Esophagus squamous epithelium (tissue), 5 donors: Measurements from ENCODE around the gene GRK4. TPM values are rescaled to one million over a fixed set of nuclear protein-coding genes. Genes with fewer than 3 reads are reported as not detected.

ENCODE experiments used
- DNase-seq: peaks from one replicate; lab custom pipeline; 2025; lab: John Stamatoyannopoulos, UW
- H3K27ac ChIP-seq, 4 donors: fragments of 200-600 bp; sonication (generic); one replicate each; pipeline ENCODE4 v1.5.1; 2016 to 2019; ENCODE audit warnings: mild to moderate bottlenecking in 1 of 4
- H3K27me3 ChIP-seq, 4 donors: fragments of 200-600 bp; sonication (generic); 1 replicate in 3 of 4; 2 replicates in 1 of 4; pipeline versions ENCODE4 v1.5.1 to v1.6.0; 2017 to 2021; ENCODE audit warnings: antibody characterized with exemption in 1 of 4
- H3K36me3 ChIP-seq, 3 donors: fragments of 200-600 bp; sonication (generic); one replicate each; pipeline ENCODE4 v1.5.1; 2016 to 2019
- H3K4me1 ChIP-seq, 3 donors: fragments of 200-600 bp; sonication (generic); one replicate each; pipeline ENCODE4 v1.5.1; 2017 to 2019
- H3K4me3 ChIP-seq, 4 donors: fragments of 200-600 bp; sonication (generic); 1 replicate in 3 of 4; 2 replicates in 1 of 4; pipeline ENCODE4 v1.5.1; 2016 to 2019; ENCODE audit warnings: mild to moderate bottlenecking in 2 of 4, moderate library complexity in 1 of 4
- H3K9me3 ChIP-seq, 3 donors: fragments of 200-600 bp; sonication (generic); one replicate each; pipeline ENCODE4 v1.5.1; 2016 to 2019
- POLR2A ChIP-seq, 4 donors: fragments of 450-650 bp; IDR thresholded peaks; one replicate each; pipeline ENCODE4 v1.6.1; 2017; ENCODE audit warnings: antibody characterized with exemption in 4 of 4, mild to moderate bottlenecking in 4 of 4, moderate library complexity in 3 of 4
- WGBS, 2 donors: methylation state at CpG; one replicate each; pipeline ENCODE4 v1.1.5; 2018; 5-methylcytosine and 5-hydroxymethylcytosine counted together
- intact Hi-C: fragments of 100-400 bp; cut with DNase I; formaldehyde crosslinking; loops from one replicate; pipeline ENCODE4 v1.15.0; 2022
- total RNA-seq, 4 donors: library from RNA; depleted of rRNA; stranded (reverse); fragments of >200 nt; gene quantifications; one replicate each; pipeline ENCODE4 v1.1.0, GENCODE V29; 2016
- TF ChIP-seq, protein P1 (sequence below), 6 experiments: fragments of 450-650 bp in 4 of 6; fragments of 200-600 bp in 2 of 6; sonication (generic) in 2 of 6; IDR thresholded peaks; one replicate each; pipeline ENCODE4 v1.5.1; 2016 to 2019; ENCODE audit warnings: antibody characterized with exemption in 6 of 6, mild to moderate bottlenecking in 4 of 6, moderate library complexity in 4 of 6
- donor health status: DM: yes; HTN: yes; CAD: no.

The GRK4 gene
- total RNA-seq, 4 donors from 2014 or later, result 2.9 to 5.5 (median 3.7) TPM

DNA sequence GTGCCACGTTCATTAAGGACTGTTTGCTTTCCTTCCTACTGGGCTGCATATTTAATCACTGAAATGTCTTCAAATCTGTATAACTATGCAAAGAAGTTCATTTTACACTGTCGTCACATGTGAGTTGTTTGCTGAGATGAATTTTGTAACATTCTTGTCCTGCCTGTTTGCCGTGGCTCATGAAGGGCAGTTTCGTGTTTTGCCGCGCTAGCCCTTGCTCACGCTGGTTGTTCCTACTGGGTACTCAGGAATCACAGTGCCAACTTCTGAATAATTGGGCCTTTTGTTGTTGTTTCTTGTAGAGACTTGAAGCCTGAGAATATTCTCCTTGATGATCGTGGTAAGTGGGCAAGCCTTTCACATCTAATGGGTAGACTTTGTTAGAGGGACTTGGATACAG, 58.7 kb downstream of the GRK4 start:
- Histone ChIP-seq H3K9me3 (peaks cover 0 to 7% (median 7%) of the 10 kb centered on the region in 3 donors), H3K4me1 (no peaks in the 10 kb centered on the region), H3K36me3 (no peaks in the 10 kb centered on the region), H3K4me3 (no peak overlapping the region), H3K27me3 (no peaks in the 10 kb centered on the region), H3K27ac (no peak overlapping the region)
- no peak for DNase-seq
- 43 to 47% methylated on average over 8 of the region's 8 CpGs for WGBS, 2 donors
- intact Hi-C loops, result no loop called here
- no peak for TF ChIP-seq POLR2A (IDR thresholded peaks at IDR 0.05)

DNA sequence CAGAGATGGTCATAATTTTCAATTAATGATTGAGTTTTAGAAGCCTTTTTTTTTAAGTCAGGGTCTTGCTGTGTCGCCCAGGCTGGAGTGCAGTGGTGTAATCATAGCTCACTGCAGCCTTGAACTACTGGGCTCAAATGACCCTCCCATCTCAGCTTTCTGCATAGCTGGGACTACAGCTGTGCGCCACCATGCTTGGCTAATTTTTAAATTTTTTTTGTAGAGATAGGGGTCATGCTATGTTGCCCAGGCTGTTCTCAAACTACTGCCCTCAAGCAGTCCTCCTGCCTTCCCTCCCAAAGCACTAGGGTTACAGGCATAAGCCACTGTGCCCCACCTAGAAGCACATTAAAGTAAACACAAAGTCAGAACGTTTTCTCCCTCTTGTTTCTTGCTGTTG, 59.3 kb downstream of the GRK4 start:
- 58 to 77% methylated on average over 3 of the region's 3 CpGs for WGBS, 2 donors

DNA sequence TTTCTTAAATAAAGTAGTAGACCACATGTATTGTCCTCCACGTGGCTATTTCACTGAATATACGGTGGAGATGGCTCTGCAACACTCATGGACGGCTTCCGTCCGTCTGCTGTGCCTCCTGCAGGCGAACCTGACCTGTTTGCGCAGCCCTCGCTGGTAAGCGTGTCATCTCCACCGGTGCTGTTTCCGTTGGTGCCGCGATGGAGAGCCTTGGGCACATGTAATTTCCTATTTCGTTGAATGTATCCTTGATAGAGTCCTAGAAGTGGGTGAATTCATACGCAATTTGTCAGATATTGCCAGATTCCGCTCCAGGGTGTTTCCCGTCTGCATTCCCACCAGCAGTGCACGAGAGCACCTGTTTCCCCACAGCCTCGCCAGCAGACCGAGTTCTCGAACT, 62.5 kb downstream of the GRK4 start:
- 90% methylated on average over 21 of the region's 21 CpGs for WGBS, 2 donors
- H3K36me3 ChIP-seq, result no peaks in the 10 kb centered on the region
- no peaks in the 10 kb centered on the region for H3K27me3 ChIP-seq
- no peaks in the 10 kb centered on the region for H3K4me1 ChIP-seq
- peaks cover 0 to 7% (median 7%) of the 10 kb centered on the region in 3 donors for H3K9me3 ChIP-seq
- H3K27ac ChIP-seq, result no peak overlapping the region
- intact Hi-C loops, result no loop called here
- no peak overlapping the region for H3K4me3 ChIP-seq
- no peak for DNase-seq
- TF ChIP-seq, protein P1, sequence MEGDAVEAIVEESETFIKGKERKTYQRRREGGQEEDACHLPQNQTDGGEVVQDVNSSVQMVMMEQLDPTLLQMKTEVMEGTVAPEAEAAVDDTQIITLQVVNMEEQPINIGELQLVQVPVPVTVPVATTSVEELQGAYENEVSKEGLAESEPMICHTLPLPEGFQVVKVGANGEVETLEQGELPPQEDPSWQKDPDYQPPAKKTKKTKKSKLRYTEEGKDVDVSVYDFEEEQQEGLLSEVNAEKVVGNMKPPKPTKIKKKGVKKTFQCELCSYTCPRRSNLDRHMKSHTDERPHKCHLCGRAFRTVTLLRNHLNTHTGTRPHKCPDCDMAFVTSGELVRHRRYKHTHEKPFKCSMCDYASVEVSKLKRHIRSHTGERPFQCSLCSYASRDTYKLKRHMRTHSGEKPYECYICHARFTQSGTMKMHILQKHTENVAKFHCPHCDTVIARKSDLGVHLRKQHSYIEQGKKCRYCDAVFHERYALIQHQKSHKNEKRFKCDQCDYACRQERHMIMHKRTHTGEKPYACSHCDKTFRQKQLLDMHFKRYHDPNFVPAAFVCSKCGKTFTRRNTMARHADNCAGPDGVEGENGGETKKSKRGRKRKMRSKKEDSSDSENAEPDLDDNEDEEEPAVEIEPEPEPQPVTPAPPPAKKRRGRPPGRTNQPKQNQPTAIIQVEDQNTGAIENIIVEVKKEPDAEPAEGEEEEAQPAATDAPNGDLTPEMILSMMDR (IDR thresholded peaks at IDR 0.05), result no peak

More for the DNA sequence above, 59.3 kb downstream of the GRK4 start:
- no peak overlapping the region for H3K4me3 ChIP-seq
- TF ChIP-seq POLR2A (IDR thresholded peaks at IDR 0.05), result no peak
- TF ChIP-seq, protein P1 (IDR thresholded peaks at IDR 0.05), result no peak
- H3K4me1 ChIP-seq, result no peaks in the 10 kb centered on the region
- H3K9me3 ChIP-seq, result peaks cover 0 to 7% (median 7%) of the 10 kb centered on the region in 3 donors
- intact Hi-C loops, result no loop called here
- no peaks in the 10 kb centered on the region for H3K27me3 ChIP-seq
- no peaks in the 10 kb centered on the region for H3K36me3 ChIP-seq
- no peak for DNase-seq
- H3K27ac ChIP-seq, result no peak overlapping the region

DNA sequence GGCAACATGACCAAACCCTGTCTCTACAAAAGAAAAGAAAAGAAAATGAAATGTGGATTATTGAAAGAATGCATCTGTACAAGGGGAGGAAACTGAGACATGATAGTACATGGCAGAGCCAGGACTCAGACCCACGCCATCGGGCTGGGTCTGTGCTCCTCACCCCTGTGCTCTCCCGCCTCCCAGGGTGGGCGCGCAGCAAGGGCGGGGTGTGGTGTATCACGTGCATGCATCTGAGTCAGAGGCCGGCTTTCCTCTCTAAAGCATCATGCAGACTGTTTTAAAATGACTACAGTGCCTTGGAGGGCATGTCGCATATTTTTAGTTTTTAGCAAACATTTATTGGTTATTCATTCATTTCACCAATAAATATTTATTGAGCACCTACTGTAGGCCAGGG, 63.2 kb downstream of the GRK4 start:
- intact Hi-C loops, result no loop called here
- no peak for DNase-seq
- Histone ChIP-seq H3K4me3 (no peak overlapping the region), H3K4me1 (no peaks in the 10 kb centered on the region), H3K9me3 (peaks cover 0 to 7% (median 7%) of the 10 kb centered on the region in 3 donors), H3K36me3 (no peaks in the 10 kb centered on the region), H3K27me3 (no peaks in the 10 kb centered on the region), H3K27ac (no peak overlapping the region)
- TF ChIP-seq, protein P1 (IDR thresholded peaks at IDR 0.05), result no peak
- WGBS, 2 donors, result 33 to 59% methylated on average over 9 of the region's 9 CpGs

DNA sequence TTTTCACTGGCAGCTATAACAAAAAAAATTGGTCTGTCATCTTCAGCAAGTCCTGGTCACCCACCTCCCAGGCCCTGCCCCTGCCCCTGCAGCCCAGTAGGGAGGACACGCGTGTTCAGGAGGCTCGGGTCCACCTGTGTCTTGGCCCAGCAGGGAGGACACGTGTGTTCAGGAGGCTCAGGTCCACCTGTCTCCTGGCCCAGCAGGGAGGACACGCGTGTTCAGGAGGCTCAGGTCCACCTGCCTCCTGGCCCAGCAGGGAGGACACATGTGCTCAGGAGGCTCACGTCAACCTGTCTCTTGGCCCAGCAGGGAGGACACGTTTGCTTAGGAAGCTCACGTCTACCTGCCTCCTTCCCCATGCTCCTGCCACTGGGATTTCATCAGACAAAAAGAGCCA, 66.1 kb downstream of the GRK4 start:
- DNase-seq, result no peak
- intact Hi-C loops, result no loop called here
- H3K9me3 ChIP-seq, result no peaks in the 10 kb centered on the region
- no peaks in the 10 kb centered on the region for H3K27me3 ChIP-seq
- TF ChIP-seq POLR2A (IDR thresholded peaks at IDR 0.05), result no peak
- TF ChIP-seq, protein P1 (IDR thresholded peaks at IDR 0.05), result no peak
- H3K27ac ChIP-seq, result no peak overlapping the region
- H3K36me3 ChIP-seq, result no peaks in the 10 kb centered on the region
- 91 to 99% methylated on average over 5 to 7 of the region's 9 CpGs for WGBS, 2 donors
- H3K4me1 ChIP-seq, result no peaks in the 10 kb centered on the region
- H3K4me3 ChIP-seq, result no peak overlapping the region
